GM21576 (cell line): ENCODE measurements around the gene PLA2G12A.

Experiments used
- ATAC-seq: cut with Tn5 transposase; IDR thresholded peaks from one replicate; pipeline ENCODE4 v1.9.1; 2021; ENCODE audit warnings: mild to moderate bottlenecking, moderate library complexity; ENCODE audit not compliant: unreplicated experiment

The PLA2G12A gene

DNA sequence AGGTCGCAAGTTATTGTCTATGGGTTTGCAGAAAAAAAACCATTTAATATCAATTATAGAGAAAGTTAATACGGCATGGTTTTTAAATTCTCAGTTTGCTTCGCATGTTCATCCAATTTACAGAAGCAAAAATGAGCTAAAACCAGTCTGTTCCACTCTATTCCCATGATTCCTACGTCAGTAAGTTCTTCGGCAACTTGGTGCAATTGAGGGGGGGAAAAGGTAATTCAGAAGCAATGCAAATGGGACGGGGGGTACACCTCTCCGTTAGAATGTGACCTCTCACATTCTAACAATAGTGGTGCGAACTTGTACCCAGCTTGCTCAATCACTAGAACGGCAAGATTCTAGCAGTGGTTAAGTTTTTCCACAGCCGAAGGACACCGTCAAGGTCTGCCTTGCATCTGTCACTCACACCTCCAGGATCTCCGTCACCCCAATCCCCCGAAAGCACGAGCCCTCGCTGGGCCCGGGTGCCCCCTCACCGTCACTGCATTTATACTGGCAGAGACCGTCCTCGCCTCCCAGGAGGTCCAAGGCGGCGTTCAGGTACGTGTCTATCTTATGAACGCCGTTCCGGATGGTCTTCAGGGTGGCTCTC is 653 bp downstream of the PLA2G12A start:
- no peak for ATAC-seq

DNA sequence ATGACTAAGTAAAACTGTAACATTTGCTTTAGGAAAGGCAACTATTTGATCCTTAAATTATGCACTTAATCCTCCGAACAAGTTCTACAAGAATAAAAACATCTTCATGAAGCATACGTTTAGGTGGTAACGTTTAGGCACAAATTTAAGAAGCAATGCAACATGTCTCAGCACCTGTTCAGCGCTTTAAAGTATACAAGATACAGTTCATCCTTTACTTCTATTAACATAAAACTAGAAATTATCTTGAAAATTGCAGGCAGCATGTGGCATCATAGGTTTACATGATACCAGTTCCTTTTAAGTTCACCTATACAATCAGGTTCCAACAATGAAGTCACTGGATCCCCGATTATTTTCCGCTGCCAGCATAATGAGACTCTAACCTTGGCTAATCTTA is 1.5 kb downstream of the PLA2G12A start:
- no peak for ATAC-seq

GRCh38 chr4:109723110-109723509 is 6.8 kb downstream of the PLA2G12A start:
- ATAC-seq, result no peak

DNA sequence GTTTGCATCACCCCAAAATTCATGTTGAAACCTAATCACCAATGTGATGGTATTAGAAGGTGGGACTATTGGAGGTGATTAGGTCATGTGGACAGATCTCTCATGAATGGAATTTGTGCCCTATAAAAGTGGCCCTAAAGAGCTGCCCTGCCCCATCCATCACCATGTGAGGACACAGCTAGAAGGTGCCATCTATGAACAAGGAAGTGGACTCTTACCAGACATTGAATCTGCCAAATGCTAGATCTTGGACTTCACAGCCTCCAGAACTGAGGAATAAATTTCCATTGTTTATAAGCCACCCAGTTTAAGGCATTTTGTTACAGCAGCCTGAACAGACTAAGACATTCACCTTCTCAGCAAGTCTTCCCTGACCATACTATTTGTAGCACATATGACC is 7.5 kb downstream of the PLA2G12A start:
- ATAC-seq, result no peak

- no peak for ATAC-seq
Measured at GRCh38 chr4:109721033-109721432, 8.8 kb downstream of the PLA2G12A start.

DNA sequence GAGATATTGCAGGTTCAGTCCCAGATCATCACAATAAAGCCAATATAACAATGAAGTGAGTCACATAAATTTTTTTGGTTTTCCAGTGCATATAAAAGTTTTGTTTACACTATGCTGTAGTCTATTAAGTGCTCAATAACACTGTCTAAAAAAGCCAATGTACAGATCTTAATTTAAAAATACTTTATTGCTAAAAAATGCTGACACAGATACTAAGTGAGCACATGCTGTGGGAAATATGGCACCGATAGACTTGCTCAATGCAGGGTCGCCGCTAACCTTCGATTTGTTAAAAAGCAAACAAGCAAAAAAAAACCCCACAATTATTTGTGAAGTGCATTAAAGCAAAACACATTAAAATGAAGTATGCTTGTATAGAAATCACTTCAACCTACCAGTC is 10.3 kb downstream of the PLA2G12A start:
- ATAC-seq, result no peak

DNA sequence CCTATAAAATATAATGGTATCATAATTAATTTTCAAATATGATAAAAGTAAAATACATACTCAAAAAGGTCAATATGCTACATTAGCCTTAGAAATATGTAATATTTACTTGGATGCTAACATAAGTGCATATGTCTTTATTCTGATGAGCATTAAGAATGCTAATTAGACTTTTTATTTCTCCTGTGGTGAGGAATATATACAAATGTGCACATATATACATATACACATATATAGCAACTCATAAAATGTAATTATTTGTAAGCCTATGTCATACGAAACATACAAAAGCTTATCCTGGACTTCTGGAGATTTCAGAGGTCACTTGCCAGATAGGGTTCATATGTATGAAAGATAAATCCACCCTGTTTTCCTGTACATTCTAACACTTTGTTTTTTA is 11.1 kb downstream of the PLA2G12A start:
- no peak for ATAC-seq

DNA sequence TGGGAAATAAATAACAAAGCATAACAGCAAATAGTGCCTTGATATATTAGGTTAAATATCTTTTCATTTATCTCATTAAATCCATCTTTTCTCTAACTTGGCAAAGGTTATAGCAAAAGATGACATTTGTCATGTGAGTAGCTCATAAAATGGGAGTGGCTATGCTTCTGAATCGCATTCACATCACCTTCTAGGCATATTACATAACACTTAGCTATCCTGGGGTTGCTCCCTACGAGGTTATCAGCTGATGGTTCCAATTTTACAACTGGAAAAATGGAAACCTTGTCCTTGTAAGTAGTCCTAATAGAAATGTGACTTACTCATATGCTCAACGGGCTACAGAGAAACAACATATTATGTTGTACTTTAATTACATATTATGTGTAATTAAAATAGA is 16.4 kb downstream of the PLA2G12A start:
- ATAC-seq, result no peak

DNA sequence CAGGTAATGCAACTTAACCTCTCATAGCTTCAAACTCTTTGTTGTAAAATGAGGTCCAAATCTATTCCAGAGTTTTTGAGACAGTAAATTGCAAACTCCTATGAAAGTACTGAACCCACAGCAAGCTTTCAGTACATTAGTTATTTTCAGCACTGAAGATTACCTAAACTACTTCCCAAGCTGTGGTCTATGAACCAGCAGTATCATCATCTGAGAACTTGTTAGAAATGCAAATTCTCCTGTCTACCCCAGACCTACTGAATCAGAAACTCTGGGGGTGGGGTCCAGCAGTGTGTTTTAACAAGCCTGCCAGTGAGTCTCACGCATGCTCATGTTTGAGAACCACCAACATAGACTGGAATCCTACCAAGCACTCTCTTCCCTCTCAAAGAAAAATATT is 20.9 kb downstream of the PLA2G12A start:
- ATAC-seq, result peak; percentile 82

DNA sequence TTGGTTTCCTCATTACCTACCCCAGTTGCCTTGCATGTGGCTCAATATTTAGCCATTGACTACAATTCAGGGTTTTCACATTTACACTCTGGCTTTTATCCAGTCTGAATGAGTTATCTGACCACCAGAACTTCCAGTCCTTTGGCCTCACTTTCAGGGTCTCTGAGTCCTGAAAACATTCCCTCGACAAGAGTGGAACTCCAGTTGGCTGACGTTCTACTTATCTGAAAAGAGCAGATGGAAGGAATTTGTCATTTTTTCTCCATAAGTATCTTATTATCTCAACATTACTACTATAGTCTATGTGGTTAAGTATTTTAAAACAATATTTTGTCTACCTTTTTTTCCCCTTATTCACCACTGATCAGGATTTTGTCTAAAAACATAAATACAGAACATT is 21.4 kb downstream of the PLA2G12A start:
- ATAC-seq, result no peak

DNA sequence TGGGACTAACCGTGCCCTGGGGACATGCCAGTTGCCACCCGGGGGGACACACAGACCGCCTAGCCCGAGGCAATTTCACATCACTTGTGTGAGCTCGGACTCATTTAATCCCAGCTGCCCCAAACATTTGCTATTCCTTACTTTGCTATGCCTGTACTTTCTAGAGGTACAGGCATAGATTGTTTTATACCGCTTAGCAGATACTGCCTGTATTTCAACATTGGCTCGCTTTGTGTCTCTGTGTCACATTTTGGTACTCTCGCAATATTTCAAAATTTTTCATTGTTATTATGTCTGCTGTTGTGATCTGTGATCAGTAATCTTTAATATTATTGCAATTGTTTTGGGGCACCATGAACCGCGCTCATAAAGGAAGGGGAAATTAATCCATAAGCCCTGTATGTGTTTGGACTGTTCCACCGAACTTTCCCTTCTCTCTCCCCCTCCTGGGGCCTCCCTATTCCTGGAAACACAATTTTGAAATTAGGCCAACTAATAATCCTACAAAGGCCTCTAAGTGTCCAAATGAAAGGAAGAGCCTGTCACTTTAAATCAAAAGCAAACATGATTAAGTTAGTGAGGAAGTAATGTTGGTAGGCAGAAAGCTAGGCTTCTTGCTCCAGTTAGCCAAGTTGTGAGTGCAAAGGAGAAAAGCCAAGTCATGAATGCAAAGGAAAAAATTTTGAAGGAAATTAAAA is 26.1 kb downstream of the PLA2G12A start:
- no peak for ATAC-seq

GRCh38 chr4:109702950-109703663 is 26.8 kb downstream of the PLA2G12A start, which contains the start of gene CASP6:
TSS of gene CASP6 (minus strand) at chr4:109703445. CDS start at chr4:109703395, 50 bp downstream.
- peak; percentile 71 for ATAC-seq

DNA sequence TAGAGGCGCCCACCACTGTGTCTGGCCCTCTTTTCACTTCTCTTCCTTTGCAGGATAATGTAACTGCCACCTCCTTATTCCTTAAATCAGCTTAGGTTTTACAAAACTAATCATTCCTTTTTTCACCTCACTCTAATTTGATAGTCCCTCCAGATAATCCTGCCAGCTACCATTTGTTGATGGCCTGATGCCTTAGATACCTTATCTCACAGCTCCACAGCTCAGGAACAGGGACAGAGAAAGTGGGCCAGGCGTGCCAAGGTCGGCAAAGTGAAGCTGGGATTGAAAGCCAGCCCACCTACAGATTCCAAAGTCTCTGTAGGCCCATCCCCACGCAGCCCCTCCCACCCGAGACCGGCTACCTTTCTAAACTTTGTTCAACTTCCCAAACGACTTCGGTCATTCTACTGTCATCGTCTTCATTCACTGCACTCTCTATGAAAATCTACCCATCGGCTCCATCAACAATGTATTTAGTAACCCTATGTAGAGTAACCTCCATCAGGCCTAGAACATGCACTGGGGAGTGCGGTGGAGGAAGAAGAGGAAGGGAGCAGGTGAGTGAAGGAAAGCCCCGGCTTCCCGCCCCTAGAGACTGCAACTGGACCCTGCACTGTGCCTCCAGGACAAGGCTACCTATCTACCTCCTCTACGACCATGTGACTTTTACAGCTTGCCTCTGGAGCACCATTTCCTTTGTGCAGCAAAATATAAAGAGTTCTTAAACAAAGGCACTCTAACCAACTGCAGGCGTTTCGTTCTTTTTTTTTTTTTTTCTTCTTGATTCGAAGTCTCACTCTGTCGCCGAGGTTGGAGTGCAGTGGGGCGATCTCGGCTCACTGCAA is 28.1 kb downstream of the PLA2G12A start:
- no peak for ATAC-seq

GRCh38 chr4:109699553-109700225 is 30.2 kb downstream of the PLA2G12A start:
- no peak for ATAC-seq

DNA sequence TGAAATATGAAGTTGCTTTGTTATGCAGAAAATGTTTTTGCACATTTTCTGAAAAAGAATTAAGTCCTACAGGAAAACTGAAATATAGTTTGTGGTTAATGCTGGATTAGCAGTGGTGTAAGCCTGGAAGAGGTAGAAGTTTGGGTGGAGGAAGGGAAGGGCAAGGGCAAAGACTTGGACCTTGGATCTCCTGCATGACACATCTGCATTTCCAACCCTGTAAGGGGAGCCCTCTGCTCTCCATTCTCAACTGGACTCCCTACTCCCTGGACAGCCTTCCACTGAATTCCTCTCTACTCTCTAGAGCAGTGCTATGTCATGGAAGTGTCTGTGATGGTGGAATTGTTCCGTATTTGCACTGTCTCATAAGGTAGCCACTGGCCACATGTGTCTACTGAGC is 31.2 kb downstream of the PLA2G12A start:
- ATAC-seq, result no peak

DNA sequence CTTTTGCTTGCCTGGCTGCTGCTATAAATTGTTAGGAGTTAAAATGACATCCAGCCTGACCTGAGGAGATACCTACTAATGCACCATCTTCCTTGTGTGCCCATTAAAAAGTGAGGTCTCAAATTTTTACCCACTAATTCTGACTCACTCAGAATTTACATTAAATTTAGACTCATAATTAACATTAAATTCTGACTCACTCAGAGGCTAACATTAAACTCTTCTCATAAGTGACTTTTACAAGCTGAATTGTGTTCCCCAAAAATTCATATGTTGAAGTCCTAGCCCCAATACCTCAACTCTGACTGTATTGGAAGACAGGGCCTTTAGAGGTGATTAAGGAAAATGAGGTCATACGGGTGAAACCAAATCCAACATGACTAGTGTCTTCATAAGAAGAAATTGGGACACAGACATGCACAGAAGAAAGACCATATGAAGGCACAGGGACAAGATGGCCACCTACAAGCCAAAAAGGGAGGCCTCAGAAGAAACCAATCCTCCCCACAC is 38.4 kb downstream of the PLA2G12A start:
- ATAC-seq, result no peak

GRCh38 chr4:109690690-109691410 is 39.0 kb downstream of the PLA2G12A start:
- ATAC-seq, result peak; percentile 90

DNA sequence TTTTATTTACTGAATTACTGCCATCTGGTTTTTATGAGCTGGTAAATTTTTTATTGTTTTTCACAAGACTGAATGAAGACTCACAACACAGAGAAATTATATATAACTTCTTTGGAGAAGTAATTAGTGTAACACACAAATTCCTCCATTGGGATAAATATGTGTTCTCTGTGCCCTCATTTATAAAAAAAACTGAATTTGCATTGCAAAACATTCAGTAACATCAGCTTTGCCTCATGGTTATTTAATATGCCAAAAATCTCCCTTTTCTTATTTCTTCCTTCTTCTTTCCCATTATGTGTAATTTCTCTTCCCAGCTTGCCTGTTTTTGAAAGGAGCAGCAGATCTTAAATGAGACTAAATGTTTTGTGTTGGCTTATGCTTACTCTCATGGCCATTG is 45.1 kb downstream of the PLA2G12A start:
- no peak for ATAC-seq

DNA sequence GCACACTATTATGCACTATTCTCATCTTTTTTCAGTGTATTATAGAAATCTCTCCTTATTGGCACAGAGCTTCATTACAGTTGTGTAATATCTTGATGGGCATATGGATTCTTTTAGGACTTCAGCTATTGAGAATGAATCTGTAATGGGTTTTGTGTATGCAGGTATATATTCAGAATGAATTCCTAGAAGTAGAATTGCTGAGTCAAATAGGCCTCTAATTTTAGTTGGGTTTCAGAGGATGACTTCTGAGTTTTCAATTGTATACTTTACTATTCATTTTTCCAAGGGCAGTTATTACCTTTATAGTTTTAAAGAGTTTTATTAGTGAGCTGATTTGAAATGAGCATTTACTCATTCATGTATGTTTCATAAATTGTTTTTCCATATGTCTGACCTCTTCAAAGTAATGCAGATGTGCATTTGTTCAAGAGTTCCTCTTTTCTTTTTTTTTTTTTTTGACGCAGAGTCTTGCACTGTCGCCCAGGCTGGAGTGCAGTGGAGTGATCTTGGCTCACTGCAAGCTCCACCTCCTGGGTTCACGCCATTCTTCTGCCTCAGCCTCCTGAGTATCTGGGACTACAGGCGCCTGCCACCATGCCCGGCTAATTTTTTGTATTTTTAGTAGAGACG is 46.1 kb downstream of the PLA2G12A start:
- no peak for ATAC-seq
